Upper lobe of left lung (tissue), 4 donors: ENCODE results near the gene CIB4.

Source experiments
- CTCF ChIP-seq, 6 experiments: fragments of 450-650 bp in 4 of 6; fragments of 200-600 bp in 2 of 6; sonication (generic) in 2 of 6; IDR thresholded peaks; one replicate each; pipeline ENCODE4 v1.5.1; 2016 to 2019; ENCODE audit warnings: antibody characterized with exemption in 6 of 6
- EP300 ChIP-seq, 4 donors: sonication (generic); formaldehyde crosslinking; IDR thresholded peaks; one replicate each; pipeline ENCODE4 v1.5.1; 2017; ENCODE audit warnings: antibody characterized with exemption in 4 of 4, control low read depth in 2 of 4
- POLR2A ChIP-seq, 4 donors: fragments of 450-650 bp; IDR thresholded peaks; one replicate each; pipeline ENCODE4 v1.5.1; 2016 to 2017; ENCODE audit warnings: antibody characterized with exemption in 4 of 4, mild to moderate bottlenecking in 2 of 4
- POLR2AphosphoS5 ChIP-seq, 2 donors: sonication (generic); formaldehyde crosslinking; IDR thresholded peaks; one replicate each; pipeline ENCODE4 v1.5.1; 2017; ENCODE audit warnings: antibody characterized with exemption in 2 of 2

GRCh38 chr2:26608557-26608956, 32.6 kb downstream of the CIB4 start:
- no peak for TF ChIP-seq CTCF (IDR thresholded peaks at IDR 0.05)
- TF ChIP-seq POLR2AphosphoS5 (IDR thresholded peaks at IDR 0.05): no peak
- TF ChIP-seq EP300 (IDR thresholded peaks at IDR 0.05): no peak
- no peak for TF ChIP-seq POLR2A (IDR thresholded peaks at IDR 0.05)
